K562 (cell line): ENCODE data around the gene ELOA2. TPM values are rescaled to one million over a fixed set of nuclear protein-coding genes. Genes with fewer than 3 reads are reported as not detected.

Experiments used
- ATAC-seq: fragments of 200-7000 bp; cut with Tn5 transposase; 3 replicates; pipeline ENCODE4 v1.9.1; 2020; ENCODE audit warnings: moderate library complexity
- BruUV-seq: library from RNA; stranded (reverse); fragments of 400-500 nt; replicated peaks from 2 replicates; lab custom pipeline; 2021; lab: Mats Ljungman, UMichigan
- CTCF ChIA-PET: fragments of 300-600 bp; formaldehyde crosslinking; extraction: SDS; loops from one replicate; lab custom pipeline; 2021; ENCODE audit warnings: low intra/inter-chr PET ratio; lab: Yijun Ruan, JAX
- POLR2A ChIA-PET: fragments of 300-600, 350-650 bp; sonication (Branson Sonifier 250); formaldehyde crosslinking; extraction: SDS; loops from one replicate; lab custom pipeline; 2021; ENCODE audit warnings: antibody characterized with exemption, inconsistent platforms; lab: Yijun Ruan, JAX
- DNase-seq, 4 experiments: peaks; one replicate each; pipeline versions ENCODE4 v3.0.0 to v3.0.0-alpha.2; 2011 to 2018; ENCODE audit warnings: low spot score in 3 of 4, mixed read lengths in 3 of 4; ENCODE audit errors: extremely low read depth in 1 of 4
- FAIRE-seq: peaks from 2 replicates; lab custom pipeline; 2011; peaks lifted over from hg19 to GRCh38; lab: Jason Lieb, UNC
- H2AFZ ChIP-seq: 2 replicates; pipeline ENCODE4 v1.6.0; 2011; ENCODE audit warnings: low read depth, low read length, control low read depth, inconsistent platforms
- H3K27ac ChIP-seq: fragments of 200-600 bp; 3 replicates; pipeline ENCODE4 v1.8.0; 2011; ENCODE audit warnings: low read depth, mild to moderate bottlenecking, control low read depth, inconsistent platforms, low read length, moderate library complexity, mixed read lengths; ENCODE audit errors: extremely low read depth
- H3K27me3 ChIP-seq, 2 experiments: fragments of 300-600 bp in 1 of 2; 2 replicates in 1 of 2; 3 replicates in 1 of 2; pipeline versions ENCODE4 v1.6.0 to v1.8.0; 2011; ENCODE audit warnings: inconsistent platforms in 2 of 2, low read length in 2 of 2, mild to moderate bottlenecking in 1 of 2, mixed read lengths in 1 of 2, moderate library complexity in 1 of 2; ENCODE audit not compliant: control insufficient read depth in 2 of 2, insufficient read depth in 2 of 2
- H3K36me3 ChIP-seq: fragments of 300-600 bp; 3 replicates; pipeline ENCODE4 v1.8.0; 2011; ENCODE audit warnings: mild to moderate bottlenecking, low read length, inconsistent platforms; ENCODE audit not compliant: control insufficient read depth, insufficient read depth
- H3K4me1 ChIP-seq, 2 experiments: fragments of 200-600 bp in 1 of 2; replicated peaks in 1 of 2; 2 replicates in 1 of 2; 3 replicates in 1 of 2; pipeline versions ENCODE4 v1.5.1 to v1.8.0; 2011; ENCODE audit warnings: inconsistent platforms in 2 of 2, low read length in 2 of 2, mild to moderate bottlenecking in 1 of 2, mixed read lengths in 1 of 2, moderate library complexity in 1 of 2; ENCODE audit not compliant: control insufficient read depth in 2 of 2, insufficient read depth in 2 of 2
- H3K4me2 ChIP-seq: 2 replicates; pipeline ENCODE4 v1.6.1; 2011; ENCODE audit warnings: low read length, control low read depth, inconsistent platforms, mixed read lengths; ENCODE audit not compliant: insufficient read depth
- H3K4me3 ChIP-seq: fragments of 200-600 bp; sonication (generic), shearing (Covaris generic); 2 replicates; pipeline ENCODE4 v1.5.1; 2016; ENCODE audit warnings: control low read depth, inconsistent platforms
- H3K79me2 ChIP-seq: fragments of 200-600 bp; 3 replicates; pipeline ENCODE4 v1.8.0; 2011; ENCODE audit warnings: low read length, inconsistent platforms; ENCODE audit not compliant: control insufficient read depth, insufficient read depth
- H3K9ac ChIP-seq, 2 experiments: 2 replicates each; pipeline versions ENCODE4 v1.6.0 to v1.6.1; 2011; ENCODE audit warnings: low read depth in 2 of 2, low read length in 2 of 2, control low read depth in 1 of 2, inconsistent platforms in 1 of 2, mild to moderate bottlenecking in 1 of 2, mixed read lengths in 1 of 2; ENCODE audit not compliant: insufficient read depth in 1 of 2
- H3K9me1 ChIP-seq: one replicate; pipeline ENCODE4 v1.6.0; 2011; ENCODE audit warnings: inconsistent platforms, mild to moderate bottlenecking, low read length, moderate library complexity; ENCODE audit not compliant: control insufficient read depth, insufficient read depth
- H3K9me3 ChIP-seq: replicated peaks from 2 replicates; pipeline ENCODE4 v1.5.1; 2011; ENCODE audit warnings: low read depth, low read length, inconsistent platforms; ENCODE audit not compliant: control insufficient read depth, insufficient read depth
- H4K20me1 ChIP-seq: replicated peaks from 2 replicates; pipeline ENCODE4 v1.6.1; 2011; ENCODE audit warnings: low read length, inconsistent platforms, mixed read lengths; ENCODE audit not compliant: control insufficient read depth, insufficient read depth
- TFE3 ChIP-seq: fragments of 450-650 bp; formaldehyde crosslinking; IDR thresholded peaks from 2 replicates; pipeline ENCODE4 v1.4.0; 2020; ENCODE audit warnings: mild to moderate bottlenecking, mixed read lengths
- ZNF76 ChIP-seq: fragments of 250-450 bp; sonication (Bioruptor Pico); IDR thresholded peaks from 2 replicates; pipeline ENCODE4 v1.4.0; 2020; ENCODE audit warnings: mild to moderate bottlenecking, moderate library complexity, borderline replicate concordance
- WGBS: fragments of 100-300 bp; shearing (Covaris generic); methylation state at CpG from one replicate; pipeline ENCODE4 v1.1.6; 2016; ENCODE audit warnings: low coverage, mixed read lengths; ENCODE audit not compliant: insufficient coverage; ENCODE audit errors: missing lambda C conversion rate; 5-methylcytosine and 5-hydroxymethylcytosine counted together
- in situ Hi-C: fragments of 300-500 bp; cut with MboI; formaldehyde crosslinking; loops from 4 replicates; pipeline ENCODE4 v1.15.0; 2018; ENCODE audit warnings: inconsistent platforms, mixed read lengths
- intact Hi-C: fragments of 100-400 bp; cut with micrococcal nuclease; formaldehyde crosslinking; loops from 2 replicates; pipeline ENCODE4 v1.14.2; 2022
- polyA plus RNA-seq, 8 experiments: library from polyadenylated mRNA; depleted of rRNA in 4 of 8; stranded (reverse) in 5 of 8; unstranded in 3 of 8; fragments of >200 nt; fragmentation: Nextera tagmentation in 2 of 8; fragmentation: Illumina TruSeq in 1 of 8; extraction: Ambion mirVana in 2 of 8; extraction: Trizol in 1 of 8; gene quantifications; 2 replicates each; pipeline versions ENCODE4 v1.2.1 to v1.2.3, GENCODE V29; 2011 to 2014; ENCODE audit warnings: inconsistent platforms in 1 of 8, missing spikeins in 1 of 8
- total RNA-seq, 7 experiments: library from RNA; depleted of rRNA in 6 of 7; stranded (reverse); fragments of >200 nt in 6 of 7; fragmentation: Illumina TruSeq in 2 of 7; extraction: Trizol in 2 of 7; gene quantifications; 2 replicates each; pipeline versions ENCODE4 v1.2.1 to v1.2.3, GENCODE V29; 2011 to 2021; ENCODE audit warnings: low replicate concordance in 1 of 7

The ELOA2 gene
- total and polyA plus RNA-seq, 9 of the 15 experiments (the other 6 are each of a cell fraction or from before 2014, with no cell fraction given): not detected

- H3K4me2 ChIP-seq: no peak overlapping the region
- CTCF ChIA-PET: no interaction called here
These were observed 18.9 kb upstream of the ELOA2 start for GRCh38 chr18:47054369-47054768.

More at GRCh38 chr18:47054369-47054768, 18.9 kb upstream of the ELOA2 start:
- no peak for FAIRE-seq
- no peaks in the 10 kb centered on the region for H3K9me1 ChIP-seq
- no TSS peak for BruUV-seq
- 0 out of 5 replicates have a peak, but pooled peaks cover 0 to 2% of the 10 kb centered on the region in 2 experiments for H3K27me3 ChIP-seq
- H3K27ac ChIP-seq: no peak overlapping the region
- no peaks in the 10 kb centered on the region for H3K4me1 ChIP-seq
- POLR2A ChIA-PET: no interaction called here
- H2AFZ ChIP-seq: no peak overlapping the region
- TF ChIP-seq TFE3 (CRISPR knock-in tag) (peak; percentile 48), ZNF76 (CRISPR knock-in tag) (no peak)
- H3K9me3 ChIP-seq: no peaks in the 10 kb centered on the region
- DNase-seq: no peak
- intact Hi-C loops (no loop called here), in situ Hi-C loops (no loop called here)
- no peak overlapping the region for H3K4me3 ChIP-seq
- no peaks in the 10 kb centered on the region for H3K36me3 ChIP-seq
- no peak for ATAC-seq
- H3K9ac ChIP-seq: no peak overlapping the region
- H4K20me1 ChIP-seq: no peaks in the 10 kb centered on the region
- 0% methylated on average over 2 of the region's 5 CpGs for WGBS
- H3K79me2 ChIP-seq: no peaks in the 10 kb centered on the region
